H1 (cell line): ENCODE results near the gene EXOSC1. TPM values are rescaled to one million over a fixed set of nuclear protein-coding genes. Genes with fewer than 3 reads are reported as not detected.

ENCODE experiments used
- BACH1 ChIP-seq: IDR thresholded peaks from 2 replicates; pipeline ENCODE4 v1.6.1; 2012; ENCODE audit warnings: low read length, improper control_type of control experiment
- CEBPB ChIP-seq: IDR thresholded peaks from 2 replicates; pipeline ENCODE4 v1.6.1; 2012; ENCODE audit warnings: low read depth, low read length
- HDAC2 ChIP-seq, 2 experiments: fragments of 300-600 bp in 1 of 2; sonication (generic) in 1 of 2; IDR thresholded peaks; 2 replicates each; pipeline ENCODE4 v1.6.1; 2011 to 2012; ENCODE audit warnings: low read depth in 2 of 2, low read length in 2 of 2, mild to moderate bottlenecking in 2 of 2, moderate library complexity in 2 of 2, borderline replicate concordance in 1 of 2, inconsistent platforms in 1 of 2
- JUN ChIP-seq: IDR thresholded peaks from 2 replicates; pipeline ENCODE4 v1.6.1; 2011; ENCODE audit warnings: low read depth, mild to moderate bottlenecking, improper control_type of control experiment, low read length
- POLR2AphosphoS5 ChIP-seq: IDR thresholded peaks from 2 replicates; pipeline ENCODE4 v1.6.1; 2011; ENCODE audit warnings: low read depth, low read length
- SIN3A ChIP-seq, 2 experiments: IDR thresholded peaks in 1 of 2; conservative IDR thresholded peaks in 1 of 2; 2 replicates each; pipeline ENCODE4 v1.6.1; 2011 to 2012; ENCODE audit warnings: low read length in 2 of 2, improper control_type of control experiment in 1 of 2, low read depth in 1 of 2, mild to moderate bottlenecking in 1 of 2
- SP2 ChIP-seq: IDR thresholded peaks from 2 replicates; pipeline ENCODE4 v1.6.1; 2012; ENCODE audit warnings: mild to moderate bottlenecking, low read length, inconsistent platforms
- polyA plus RNA-seq, 7 experiments: library from polyadenylated mRNA; depleted of rRNA in 3 of 7; stranded (reverse) in 5 of 7; unstranded in 2 of 7; fragments of >200 nt in 5 of 7; fragments of 200-250 nt in 2 of 7; gene quantifications; 1 replicate in 5 of 7; 2 replicates in 1 of 7; 4 replicates in 1 of 7; pipeline versions ENCODE4 v1.2.1 to v1.2.3, GENCODE V29; 2011 to 2013; ENCODE audit warnings: missing spikeins in 2 of 7, mixed read lengths in 2 of 7
- total RNA-seq: library from RNA; stranded (reverse); fragmentation: NEBNext Ultra II Directional; extraction: Animal tissue kit (Norgen Biotek cat#: 25700); gene quantifications from 2 replicates; pipeline ENCODE4 v1.2.1, GENCODE V29; 2021
- TF ChIP-seq, protein P1 (sequence below): fragments of 300-600 bp; sonication (generic); IDR thresholded peaks from 2 replicates; pipeline ENCODE4 v1.7.1; 2012; ENCODE audit warnings: low read length, moderate library complexity, mild to moderate bottlenecking, inconsistent platforms; ENCODE audit not compliant: insufficient replicate concordance
- TF ChIP-seq, protein P2 (sequence below): IDR thresholded peaks from 2 replicates; pipeline ENCODE4 v1.6.1; 2012; ENCODE audit warnings: inconsistent platforms

The EXOSC1 gene
- total and polyA plus RNA-seq, 2 of the 8 experiments (the other 6 are each of a cell fraction or from before 2014, with no cell fraction given), result 52.1 to 68.1 TPM

DNA sequence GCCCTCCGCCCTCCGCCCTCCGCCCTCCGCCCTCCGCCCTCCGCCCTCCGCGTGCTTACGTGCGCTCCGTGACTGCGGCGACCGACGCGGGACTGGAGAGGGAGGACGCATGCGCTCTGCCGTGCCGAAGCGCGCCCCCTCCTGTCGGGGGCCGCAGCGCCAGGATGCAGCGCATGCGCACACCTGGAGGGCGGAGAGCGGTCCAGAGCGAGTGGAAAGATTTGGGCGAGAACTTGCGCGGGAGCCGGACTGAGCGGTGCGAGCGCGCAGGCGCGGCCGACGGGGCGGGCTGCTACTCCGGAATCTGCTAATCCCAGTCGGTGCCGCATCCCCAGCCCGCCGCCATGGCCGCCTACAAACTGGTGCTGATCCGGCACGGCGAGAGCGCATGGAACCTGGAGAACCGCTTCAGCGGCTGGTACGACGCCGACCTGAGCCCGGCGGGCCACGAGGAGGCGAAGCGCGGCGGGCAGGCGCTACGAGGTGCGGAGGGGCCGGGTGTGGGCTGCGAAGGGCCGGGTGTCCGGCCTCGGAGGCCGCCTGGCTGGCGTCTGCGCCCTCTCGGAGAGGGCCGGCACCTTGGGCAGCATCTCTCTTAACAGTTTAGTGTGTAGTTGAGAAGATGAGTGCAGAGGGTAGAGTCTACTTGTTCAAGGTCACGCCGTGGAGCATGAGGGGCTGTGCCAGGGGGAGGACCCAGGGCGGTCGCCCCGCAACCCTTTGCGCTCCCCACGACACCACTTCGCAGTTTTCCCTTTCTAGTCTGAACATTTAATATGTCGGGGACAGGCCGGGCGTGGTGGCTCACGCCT lies 19.6 kb downstream of the EXOSC1 start, which contains the start of gene PGAM1 (continued):
- TF ChIP-seq JUN (no peak), BACH1 (peak; percentile 90), HDAC2 (IDR thresholded peaks at IDR 0.05; ENCODE audit: borderline replicate concordance in 1 of 2, low read depth in 2 of 2, low read length in 2 of 2) (peak; percentile 65 to 71; a peak in 1 of 4 replicates), CEBPB (no peak), SIN3A (conservative IDR thresholded peaks at IDR 0.05 in 1 of 2, IDR thresholded peaks at IDR 0.05 in 1 of 2; ENCODE audit: low read depth in 1 of 2, low read length in 2 of 2) (0 out of 4 replicates have a peak, but pooled peaks of 1 of the 2 experiments have one; percentile 37), POLR2AphosphoS5 (peak; percentile 51; the same call in 1 of the 2 replicates), SP2 (no peak)
- TF ChIP-seq, protein P1, sequence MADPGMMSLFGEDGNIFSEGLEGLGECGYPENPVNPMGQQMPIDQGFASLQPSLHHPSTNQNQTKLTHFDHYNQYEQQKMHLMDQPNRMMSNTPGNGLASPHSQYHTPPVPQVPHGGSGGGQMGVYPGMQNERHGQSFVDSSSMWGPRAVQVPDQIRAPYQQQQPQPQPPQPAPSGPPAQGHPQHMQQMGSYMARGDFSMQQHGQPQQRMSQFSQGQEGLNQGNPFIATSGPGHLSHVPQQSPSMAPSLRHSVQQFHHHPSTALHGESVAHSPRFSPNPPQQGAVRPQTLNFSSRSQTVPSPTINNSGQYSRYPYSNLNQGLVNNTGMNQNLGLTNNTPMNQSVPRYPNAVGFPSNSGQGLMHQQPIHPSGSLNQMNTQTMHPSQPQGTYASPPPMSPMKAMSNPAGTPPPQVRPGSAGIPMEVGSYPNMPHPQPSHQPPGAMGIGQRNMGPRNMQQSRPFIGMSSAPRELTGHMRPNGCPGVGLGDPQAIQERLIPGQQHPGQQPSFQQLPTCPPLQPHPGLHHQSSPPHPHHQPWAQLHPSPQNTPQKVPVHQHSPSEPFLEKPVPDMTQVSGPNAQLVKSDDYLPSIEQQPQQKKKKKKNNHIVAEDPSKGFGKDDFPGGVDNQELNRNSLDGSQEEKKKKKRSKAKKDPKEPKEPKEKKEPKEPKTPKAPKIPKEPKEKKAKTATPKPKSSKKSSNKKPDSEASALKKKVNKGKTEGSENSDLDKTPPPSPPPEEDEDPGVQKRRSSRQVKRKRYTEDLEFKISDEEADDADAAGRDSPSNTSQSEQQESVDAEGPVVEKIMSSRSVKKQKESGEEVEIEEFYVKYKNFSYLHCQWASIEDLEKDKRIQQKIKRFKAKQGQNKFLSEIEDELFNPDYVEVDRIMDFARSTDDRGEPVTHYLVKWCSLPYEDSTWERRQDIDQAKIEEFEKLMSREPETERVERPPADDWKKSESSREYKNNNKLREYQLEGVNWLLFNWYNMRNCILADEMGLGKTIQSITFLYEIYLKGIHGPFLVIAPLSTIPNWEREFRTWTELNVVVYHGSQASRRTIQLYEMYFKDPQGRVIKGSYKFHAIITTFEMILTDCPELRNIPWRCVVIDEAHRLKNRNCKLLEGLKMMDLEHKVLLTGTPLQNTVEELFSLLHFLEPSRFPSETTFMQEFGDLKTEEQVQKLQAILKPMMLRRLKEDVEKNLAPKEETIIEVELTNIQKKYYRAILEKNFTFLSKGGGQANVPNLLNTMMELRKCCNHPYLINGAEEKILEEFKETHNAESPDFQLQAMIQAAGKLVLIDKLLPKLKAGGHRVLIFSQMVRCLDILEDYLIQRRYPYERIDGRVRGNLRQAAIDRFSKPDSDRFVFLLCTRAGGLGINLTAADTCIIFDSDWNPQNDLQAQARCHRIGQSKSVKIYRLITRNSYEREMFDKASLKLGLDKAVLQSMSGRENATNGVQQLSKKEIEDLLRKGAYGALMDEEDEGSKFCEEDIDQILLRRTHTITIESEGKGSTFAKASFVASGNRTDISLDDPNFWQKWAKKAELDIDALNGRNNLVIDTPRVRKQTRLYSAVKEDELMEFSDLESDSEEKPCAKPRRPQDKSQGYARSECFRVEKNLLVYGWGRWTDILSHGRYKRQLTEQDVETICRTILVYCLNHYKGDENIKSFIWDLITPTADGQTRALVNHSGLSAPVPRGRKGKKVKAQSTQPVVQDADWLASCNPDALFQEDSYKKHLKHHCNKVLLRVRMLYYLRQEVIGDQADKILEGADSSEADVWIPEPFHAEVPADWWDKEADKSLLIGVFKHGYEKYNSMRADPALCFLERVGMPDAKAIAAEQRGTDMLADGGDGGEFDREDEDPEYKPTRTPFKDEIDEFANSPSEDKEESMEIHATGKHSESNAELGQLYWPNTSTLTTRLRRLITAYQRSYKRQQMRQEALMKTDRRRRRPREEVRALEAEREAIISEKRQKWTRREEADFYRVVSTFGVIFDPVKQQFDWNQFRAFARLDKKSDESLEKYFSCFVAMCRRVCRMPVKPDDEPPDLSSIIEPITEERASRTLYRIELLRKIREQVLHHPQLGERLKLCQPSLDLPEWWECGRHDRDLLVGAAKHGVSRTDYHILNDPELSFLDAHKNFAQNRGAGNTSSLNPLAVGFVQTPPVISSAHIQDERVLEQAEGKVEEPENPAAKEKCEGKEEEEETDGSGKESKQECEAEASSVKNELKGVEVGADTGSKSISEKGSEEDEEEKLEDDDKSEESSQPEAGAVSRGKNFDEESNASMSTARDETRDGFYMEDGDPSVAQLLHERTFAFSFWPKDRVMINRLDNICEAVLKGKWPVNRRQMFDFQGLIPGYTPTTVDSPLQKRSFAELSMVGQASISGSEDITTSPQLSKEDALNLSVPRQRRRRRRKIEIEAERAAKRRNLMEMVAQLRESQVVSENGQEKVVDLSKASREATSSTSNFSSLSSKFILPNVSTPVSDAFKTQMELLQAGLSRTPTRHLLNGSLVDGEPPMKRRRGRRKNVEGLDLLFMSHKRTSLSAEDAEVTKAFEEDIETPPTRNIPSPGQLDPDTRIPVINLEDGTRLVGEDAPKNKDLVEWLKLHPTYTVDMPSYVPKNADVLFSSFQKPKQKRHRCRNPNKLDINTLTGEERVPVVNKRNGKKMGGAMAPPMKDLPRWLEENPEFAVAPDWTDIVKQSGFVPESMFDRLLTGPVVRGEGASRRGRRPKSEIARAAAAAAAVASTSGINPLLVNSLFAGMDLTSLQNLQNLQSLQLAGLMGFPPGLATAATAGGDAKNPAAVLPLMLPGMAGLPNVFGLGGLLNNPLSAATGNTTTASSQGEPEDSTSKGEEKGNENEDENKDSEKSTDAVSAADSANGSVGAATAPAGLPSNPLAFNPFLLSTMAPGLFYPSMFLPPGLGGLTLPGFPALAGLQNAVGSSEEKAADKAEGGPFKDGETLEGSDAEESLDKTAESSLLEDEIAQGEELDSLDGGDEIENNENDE, result no peak
- TF ChIP-seq, protein P2, sequence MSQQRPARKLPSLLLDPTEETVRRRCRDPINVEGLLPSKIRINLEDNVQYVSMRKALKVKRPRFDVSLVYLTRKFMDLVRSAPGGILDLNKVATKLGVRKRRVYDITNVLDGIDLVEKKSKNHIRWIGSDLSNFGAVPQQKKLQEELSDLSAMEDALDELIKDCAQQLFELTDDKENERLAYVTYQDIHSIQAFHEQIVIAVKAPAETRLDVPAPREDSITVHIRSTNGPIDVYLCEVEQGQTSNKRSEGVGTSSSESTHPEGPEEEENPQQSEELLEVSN, result peak; percentile 32
